Epidermal melanocyte (primary cell): Measurements from ENCODE around the gene APBB1IP.
A peak's percentile ranks its signal among the peaks of the same experiment; 100 is the strongest.

ENCODE experiments used
- DNase-seq: peaks from one replicate; pipeline ENCODE4 v3.0.0; 2011; ENCODE audit warnings: low spot score; ENCODE audit not compliant: insufficient read length

Gene APBB1IP

GRCh38 chr10:26505491-26505890 lies 67.3 kb downstream of the APBB1IP start:
- no peak for DNase-seq

GRCh38 chr10:26506736-26507135 lies 68.6 kb downstream of the APBB1IP start:
- DNase-seq = no peak

GRCh38 chr10:26507441-26507840 lies 69.3 kb downstream of the APBB1IP start:
- no peak for DNase-seq

- DNase-seq = no peak
These were observed 69.9 kb downstream of the APBB1IP start for GRCh38 chr10:26508016-26508415.

- DNase-seq = no peak
These were observed 71.2 kb downstream of the APBB1IP start for GRCh38 chr10:26509307-26509706.

GRCh38 chr10:26513101-26513500 lies 75.0 kb downstream of the APBB1IP start:
- DNase-seq = no peak

GRCh38 chr10:26516540-26517101 lies 78.5 kb downstream of the APBB1IP start:
- DNase-seq = no peak

- DNase-seq = no peak
These were observed 79.2 kb downstream of the APBB1IP start for GRCh38 chr10:26517141-26517867.

- no peak for DNase-seq
These were observed 81.7 kb downstream of the APBB1IP start for GRCh38 chr10:26519803-26520202.

GRCh38 chr10:26520575-26520974 lies 82.4 kb downstream of the APBB1IP start:
- DNase-seq = no peak

- DNase-seq = no peak
These were observed 86.2 kb downstream of the APBB1IP start for GRCh38 chr10:26524161-26524896.

- no peak for DNase-seq
These were observed 87.4 kb downstream of the APBB1IP start for GRCh38 chr10:26525586-26525985.

GRCh38 chr10:26527018-26527417 lies 88.9 kb downstream of the APBB1IP start:
- DNase-seq = no peak

- no peak for DNase-seq
These were observed 89.9 kb downstream of the APBB1IP start for GRCh38 chr10:26528048-26528447.

GRCh38 chr10:26528715-26529393 lies 90.7 kb downstream of the APBB1IP start:
- DNase-seq = no peak

GRCh38 chr10:26534384-26534783 lies 96.2 kb downstream of the APBB1IP start:
- no peak for DNase-seq

- DNase-seq = peak; percentile 36
These were observed 102.5 kb downstream of the APBB1IP start for GRCh38 chr10:26540601-26541000.

GRCh38 chr10:26543567-26544306 lies 105.6 kb downstream of the APBB1IP start:
- DNase-seq = no peak

- no peak for DNase-seq
These were observed 106.8 kb downstream of the APBB1IP start for GRCh38 chr10:26544932-26545331.

- DNase-seq = no peak
These were observed 112.8 kb downstream of the APBB1IP start for GRCh38 chr10:26550774-26551526.

GRCh38 chr10:26554246-26554645 lies 116.1 kb downstream of the APBB1IP start:
- no peak for DNase-seq
